H9 (cell line): ENCODE results near the gene MYO3A. TPM values are rescaled to one million over a fixed set of nuclear protein-coding genes. Genes with fewer than 3 reads are reported as not detected.
A peak's percentile ranks its signal among the peaks of the same experiment; 100 is the strongest.

ENCODE experiments used
- DNase-seq: peaks from one replicate; pipeline ENCODE4 v3.0.0-alpha.2; 2017
- H2AFZ ChIP-seq: one replicate; pipeline ENCODE4 v1.6.1; 2013; ENCODE audit warnings: mild to moderate bottlenecking, low read length, control low read depth, moderate library complexity
- H2AK5ac ChIP-seq: 2 replicates; pipeline ENCODE4 v1.6.1; 2013; ENCODE audit warnings: low read length, control low read depth, mixed read lengths; ENCODE audit not compliant: insufficient read length
- H2BK120ac ChIP-seq: one replicate; pipeline ENCODE4 v1.6.1; 2013; ENCODE audit warnings: low read depth, mild to moderate bottlenecking, low read length, control low read depth, inconsistent platforms; ENCODE audit not compliant: poor library complexity, severe bottlenecking
- H2BK12ac ChIP-seq: 2 replicates; pipeline ENCODE4 v1.6.1; 2013; ENCODE audit warnings: low read length, control low read depth, mixed read lengths, low read depth; ENCODE audit not compliant: insufficient read length
- H2BK15ac ChIP-seq: 2 replicates; pipeline ENCODE4 v1.6.1; 2013; ENCODE audit warnings: low read depth, low read length, control low read depth
- H2BK20ac ChIP-seq: one replicate; pipeline ENCODE4 v1.6.1; 2013; ENCODE audit warnings: low read depth, mild to moderate bottlenecking, low read length, control low read depth, inconsistent platforms; ENCODE audit not compliant: poor library complexity, severe bottlenecking
- H2BK5ac ChIP-seq: 2 replicates; pipeline ENCODE4 v1.6.1; 2013; ENCODE audit warnings: low read length, control low read depth, mixed read lengths; ENCODE audit not compliant: insufficient read length
- H3K14ac ChIP-seq: 2 replicates; pipeline ENCODE4 v1.6.1; 2013; ENCODE audit warnings: low read length, control low read depth; ENCODE audit not compliant: insufficient read depth
- H3K18ac ChIP-seq: 2 replicates; pipeline ENCODE4 v1.6.1; 2013; ENCODE audit warnings: low read depth, mild to moderate bottlenecking, mixed read lengths, low read length, control low read depth; ENCODE audit not compliant: insufficient read length
- H3K23ac ChIP-seq: 2 replicates; pipeline ENCODE4 v1.6.1; 2013; ENCODE audit warnings: low read length, control low read depth, mixed read lengths, low read depth; ENCODE audit not compliant: insufficient read length
- H3K23me2 ChIP-seq: 2 replicates; pipeline ENCODE4 v1.6.1; 2013; ENCODE audit warnings: low read depth, mild to moderate bottlenecking, mixed read lengths, low read length, control low read depth; ENCODE audit not compliant: insufficient read length, poor library complexity, severe bottlenecking
- H3K27ac ChIP-seq: 2 replicates; pipeline ENCODE4 v1.5.1; 2013; ENCODE audit warnings: low read length, control low read depth, mixed read lengths, low read depth; ENCODE audit not compliant: insufficient read length
- H3K27me3 ChIP-seq: 2 replicates; pipeline ENCODE4 v1.6.1; 2013; ENCODE audit warnings: low read length, control low read depth, inconsistent platforms; ENCODE audit not compliant: insufficient read depth
- H3K4ac ChIP-seq: 2 replicates; pipeline ENCODE4 v1.6.1; 2013; ENCODE audit warnings: low read depth, mild to moderate bottlenecking, control low read depth, inconsistent platforms, low read length, moderate library complexity
- H3K4me1 ChIP-seq: 2 replicates; pipeline ENCODE4 v1.6.1; 2013; ENCODE audit warnings: low read length, control low read depth, inconsistent platforms; ENCODE audit not compliant: insufficient read depth
- H3K4me2 ChIP-seq: 2 replicates; pipeline ENCODE4 v1.6.1; 2013; ENCODE audit warnings: low read length, control low read depth, mixed read lengths; ENCODE audit not compliant: insufficient read length, insufficient read depth
- H3K56ac ChIP-seq: 2 replicates; pipeline ENCODE4 v1.6.1; 2013; ENCODE audit warnings: low read depth, mild to moderate bottlenecking, mixed read lengths, low read length, control low read depth; ENCODE audit not compliant: insufficient read length
- H3K79me1 ChIP-seq: 2 replicates; pipeline ENCODE4 v1.6.1; 2013; ENCODE audit warnings: low read depth, mild to moderate bottlenecking, moderate library complexity, low read length, control low read depth, inconsistent platforms; ENCODE audit not compliant: insufficient read depth, poor library complexity, severe bottlenecking
- H3K79me2 ChIP-seq: 2 replicates; pipeline ENCODE4 v1.6.1; 2013; ENCODE audit warnings: low read length, control low read depth, inconsistent platforms; ENCODE audit not compliant: insufficient read depth
- H3K9ac ChIP-seq: 2 replicates; pipeline ENCODE4 v1.6.1; 2013; ENCODE audit warnings: low read length, control low read depth, mixed read lengths; ENCODE audit not compliant: insufficient read length; ENCODE audit errors: extremely low read depth
- H3K9me3 ChIP-seq: one replicate; pipeline ENCODE4 v1.6.1; 2013; ENCODE audit warnings: low read depth, low read length, inconsistent platforms; ENCODE audit not compliant: control insufficient read depth
- H3T11ph ChIP-seq: one replicate; pipeline ENCODE4 v1.6.1; 2013; ENCODE audit warnings: mild to moderate bottlenecking, low read length, control low read depth, inconsistent platforms
- H4K20me1 ChIP-seq: one replicate; pipeline ENCODE4 v1.6.1; 2013; ENCODE audit not compliant: control insufficient read depth, insufficient read length, insufficient read depth
- H4K5ac ChIP-seq: 2 replicates; pipeline ENCODE4 v1.6.1; 2013; ENCODE audit warnings: low read depth, mild to moderate bottlenecking, mixed read lengths, low read length, control low read depth; ENCODE audit not compliant: insufficient read length
- H4K8ac ChIP-seq: replicated peaks from 2 replicates; pipeline ENCODE4 v1.6.1; 2013; ENCODE audit warnings: low read length, control low read depth, mixed read lengths, low read depth; ENCODE audit not compliant: insufficient read length
- H4K91ac ChIP-seq: 2 replicates; pipeline ENCODE4 v1.6.1; 2013; ENCODE audit warnings: low read depth, mild to moderate bottlenecking, moderate library complexity, mixed read lengths, low read length, control low read depth; ENCODE audit not compliant: insufficient read length
- H3K27ac Mint-ChIP-seq, 3 experiments: 2 replicates in 2 of 3; 3 replicates in 1 of 3; pipeline ENCODE4 v1.8.0; 2020 to 2021; ENCODE audit warnings: mixed read lengths in 3 of 3, mild to moderate bottlenecking in 1 of 3, moderate library complexity in 1 of 3
- H3K27me3 Mint-ChIP-seq: 2 replicates; pipeline ENCODE4 v1.8.0; 2021; ENCODE audit warnings: low read depth, mild to moderate bottlenecking, moderate library complexity, mixed read lengths
- H3K36me3 Mint-ChIP-seq, 3 experiments: 2 replicates in 2 of 3; 3 replicates in 1 of 3; pipeline ENCODE4 v1.8.0; 2020 to 2021; ENCODE audit warnings: low read depth in 3 of 3, mixed read lengths in 3 of 3; ENCODE audit not compliant: insufficient read depth in 1 of 3
- H3K4me1 Mint-ChIP-seq, 2 experiments: 2 replicates each; pipeline ENCODE4 v1.8.0; 2020; ENCODE audit warnings: mixed read lengths in 2 of 2
- H3K4me3 Mint-ChIP-seq, 2 experiments: 2 replicates in 1 of 2; 3 replicates in 1 of 2; pipeline ENCODE4 v1.8.0; 2020 to 2021; ENCODE audit warnings: mild to moderate bottlenecking in 2 of 2, mixed read lengths in 2 of 2, moderate library complexity in 1 of 2
- H3K9me3 Mint-ChIP-seq, 2 experiments: 2 replicates in 1 of 2; 3 replicates in 1 of 2; pipeline ENCODE4 v1.8.0; 2020; ENCODE audit warnings: mild to moderate bottlenecking in 2 of 2, mixed read lengths in 2 of 2, moderate library complexity in 1 of 2
- CTCF ChIP-seq: fragments of 200-600 bp; sonication (generic); conservative IDR thresholded peaks from 3 replicates; pipeline ENCODE4 v1.8.0; 2021; ENCODE audit warnings: antibody characterized with exemption, mild to moderate bottlenecking
- WGBS: extraction: QIAGEN DNeasy Blood & Tissue Kit; methylation state at CpG from one replicate; pipeline ENCODE4 v1.1.7; 2013; ENCODE audit warnings: missing lambda C conversion rate, low lambda C conversion rate, mixed read lengths; ENCODE audit not compliant: insufficient read length; ENCODE audit errors: extremely low coverage; 5-methylcytosine and 5-hydroxymethylcytosine counted together
- total RNA-seq: library from RNA; stranded (reverse); gene quantifications from 2 replicates; pipeline ENCODE4 v1.2.1, GENCODE V29; 2021

MYO3A gene
- total RNA-seq, 1 experiment from 2014 or later = 4.3 TPM

- H3K56ac ChIP-seq = no peak overlapping the region
- H3K9me3 Mint-ChIP-seq = 0 out of 5 replicates have a peak, but pooled peaks cover 0 to 2% of the 10 kb centered on the region in 2 experiments
- H4K5ac ChIP-seq = no peak overlapping the region
- no peak overlapping the region for H3K18ac ChIP-seq
- H3K27ac Mint-ChIP-seq = peak overlapping the region in 1 of 3 experiments; percentile 29; a peak in 2 of 7 replicates
- DNase-seq = peak; percentile 69
- WGBS = no CpG with 5 or more reads among the region's 3 CpGs
- no peak overlapping the region for H3K14ac ChIP-seq
- no peak overlapping the region for H3K23ac ChIP-seq
- TF ChIP-seq CTCF = no peak
- no peak overlapping the region for H3K27ac ChIP-seq
- no peak overlapping the region for H3K4ac ChIP-seq
- H3K27me3 ChIP-seq = no peaks in the 10 kb centered on the region
- H3K4me3 Mint-ChIP-seq = no peak overlapping the region
- H3K79me1 ChIP-seq = no peaks in the 10 kb centered on the region
- peaks cover 15 to 21% of the 10 kb centered on the region in 2 experiments for H3K4me1 Mint-ChIP-seq
- H3T11ph ChIP-seq = no peak overlapping the region
- H2BK120ac ChIP-seq = no peak overlapping the region
- no peak overlapping the region for H4K8ac ChIP-seq
- H3K23me2 ChIP-seq = no peaks in the 10 kb centered on the region
- peaks cover 0 to 6% (median 0%) of the 10 kb centered on the region in 3 experiments; a peak in 2 of 7 replicates for H3K36me3 Mint-ChIP-seq
- peaks cover 2% of the 10 kb centered on the region; the same call in 1 of the 2 replicates for H3K27me3 Mint-ChIP-seq
- no peak overlapping the region for H2BK20ac ChIP-seq
- H3K9me3 ChIP-seq = no peaks in the 10 kb centered on the region
- no peak overlapping the region for H2BK15ac ChIP-seq
- no peak overlapping the region for H2AK5ac ChIP-seq
- no peak overlapping the region for H2BK5ac ChIP-seq
- H4K91ac ChIP-seq = no peak overlapping the region
- no peaks in the 10 kb centered on the region for H3K4me1 ChIP-seq
- no peak overlapping the region for H2BK12ac ChIP-seq
- H3K4me2 ChIP-seq = no peak overlapping the region
- H3K9ac ChIP-seq = no peak overlapping the region
- no peaks in the 10 kb centered on the region for H3K79me2 ChIP-seq
- no peaks in the 10 kb centered on the region for H4K20me1 ChIP-seq
- H2AFZ ChIP-seq = no peak overlapping the region
Measured at GRCh38 chr10:26085549-26085948, 151.5 kb downstream of the MYO3A start.
